ENCODE measurements around the gene SLC41A3.

The SLC41A3 gene

GRCh38 chr3:126026761-126027160, 57.2 kb downstream of the SLC41A3 start:
- TF ChIP-seq CTCF (conservative IDR thresholded peaks at IDR 0.05) (no peak), ZFX (IDR thresholded peaks at IDR 0.05) (no peak)
- no peak overlapping the region for H3K27ac ChIP-seq

- TF ChIP-seq CTCF (conservative IDR thresholded peaks at IDR 0.05) (no peak), ZFX (IDR thresholded peaks at IDR 0.05) (no peak)
- H3K27ac ChIP-seq = no peak overlapping the region
These were observed 57.6 kb downstream of the SLC41A3 start for GRCh38 chr3:126026277-126026751.

GRCh38 chr3:126025862-126026261, 58.1 kb downstream of the SLC41A3 start:
- TF ChIP-seq CTCF (conservative IDR thresholded peaks at IDR 0.05) (no peak), ZFX (IDR thresholded peaks at IDR 0.05) (no peak)
- no peak overlapping the region for H3K27ac ChIP-seq

- no peak for TF ChIP-seq CTCF (conservative IDR thresholded peaks at IDR 0.05)
- no peak for TF ChIP-seq ZFX (IDR thresholded peaks at IDR 0.05)
- no peak overlapping the region for H3K27ac ChIP-seq
These were observed 58.7 kb downstream of the SLC41A3 start for GRCh38 chr3:126025116-126025729.

GRCh38 chr3:126024049-126024854, 59.7 kb downstream of the SLC41A3 start:
- TF ChIP-seq ZFX (IDR thresholded peaks at IDR 0.05) (no peak), CTCF (conservative IDR thresholded peaks at IDR 0.05) (no peak)
- H3K27ac ChIP-seq = no peak overlapping the region

GRCh38 chr3:126023390-126023789, 60.5 kb downstream of the SLC41A3 start:
- TF ChIP-seq CTCF (conservative IDR thresholded peaks at IDR 0.05) = no peak
- TF ChIP-seq ZFX (IDR thresholded peaks at IDR 0.05) = no peak
- H3K27ac ChIP-seq = no peak overlapping the region

GRCh38 chr3:126022741-126023359, 61.1 kb downstream of the SLC41A3 start:
- H3K27ac ChIP-seq = no peak overlapping the region
- TF ChIP-seq ZFX (IDR thresholded peaks at IDR 0.05) (no peak), CTCF (conservative IDR thresholded peaks at IDR 0.05) (no peak)

All from C4-2B (cell line).